Measurements from ENCODE around the gene TGFB3. TPM values are rescaled to one million over a fixed set of nuclear protein-coding genes. Genes with fewer than 3 reads are reported as not detected.

The TGFB3 gene
- total RNA-seq, 4 donors from 2014 or later: 16.1 to 85.3 (median 55.0) TPM

- H3K9me3 ChIP-seq: no peaks in the 10 kb centered on the region
- peak; percentile 76 to 81 for DNase-seq
- H3K36me3 ChIP-seq: no peaks in the 10 kb centered on the region
- H3K4me3 ChIP-seq: peak overlapping the region; percentile 6 to 17
- H3K27ac ChIP-seq: peak overlapping the region; percentile 81 to 86
- no peaks in the 10 kb centered on the region for H3K27me3 ChIP-seq
- peaks cover 0 to 12% of the 10 kb centered on the region in 2 donors for H3K4me1 ChIP-seq
- TF ChIP-seq CTCF (IDR thresholded peaks at IDR 0.05): no peak
- TF ChIP-seq POLR2A (IDR thresholded peaks at IDR 0.05): peak in 1 of 2 donors; percentile 21
- intact Hi-C loops (cut with DNase I; ENCODE audit: low total_unique reads): no loop called here
These were observed 13.7 kb upstream of the TGFB3 start for GRCh38 chr14:75995372-75996041.

GRCh38 chr14:75993567-75994041 lies 11.8 kb upstream of the TGFB3 start:
- Histone ChIP-seq H3K36me3 (no peaks in the 10 kb centered on the region), H3K9me3 (no peaks in the 10 kb centered on the region), H3K27ac (peak overlapping the region in 1 of 2 donors; percentile 86), H3K27me3 (no peaks in the 10 kb centered on the region), H3K4me3 (no peak overlapping the region), H3K4me1 (peaks cover 3 to 7% of the 10 kb centered on the region in 2 donors)
- no peak for TF ChIP-seq CTCF (IDR thresholded peaks at IDR 0.05)
- no peak for TF ChIP-seq POLR2A (IDR thresholded peaks at IDR 0.05)
- DNase-seq: no peak
- intact Hi-C loops (cut with DNase I; ENCODE audit: low total_unique reads): no loop called here

- Histone ChIP-seq H3K4me1 (peaks cover 5 to 7% of the 10 kb centered on the region in 2 donors), H3K27me3 (no peaks in the 10 kb centered on the region), H3K4me3 (no peak overlapping the region), H3K9me3 (no peaks in the 10 kb centered on the region), H3K36me3 (no peaks in the 10 kb centered on the region), H3K27ac (peak overlapping the region in 1 of 2 donors; percentile 77)
- DNase-seq: no peak
- no peak for TF ChIP-seq POLR2A (IDR thresholded peaks at IDR 0.05)
- no peak for TF ChIP-seq CTCF (IDR thresholded peaks at IDR 0.05)
- intact Hi-C loops (cut with DNase I; ENCODE audit: low total_unique reads): no loop called here
These were observed 10.0 kb upstream of the TGFB3 start for GRCh38 chr14:75991753-75992152.

- intact Hi-C loops (cut with DNase I; ENCODE audit: low total_unique reads): no loop called here
- Histone ChIP-seq H3K27ac (peak overlapping the region; percentile 81 to 87), H3K9me3 (no peaks in the 10 kb centered on the region), H3K4me3 (no peak overlapping the region), H3K27me3 (no peaks in the 10 kb centered on the region), H3K36me3 (no peaks in the 10 kb centered on the region), H3K4me1 (peaks cover 5 to 7% of the 10 kb centered on the region in 2 donors)
- DNase-seq: no peak
- no peak for TF ChIP-seq CTCF (IDR thresholded peaks at IDR 0.05)
- TF ChIP-seq POLR2A (IDR thresholded peaks at IDR 0.05): no peak
These were observed 8.5 kb upstream of the TGFB3 start for GRCh38 chr14:75990297-75990696.

- intact Hi-C loops (cut with DNase I; ENCODE audit: low total_unique reads): no loop called here
- H3K27ac ChIP-seq: peak overlapping the region; percentile 81 to 87
- DNase-seq: peak; percentile 71 to 85
These were observed 7.3 kb upstream of the TGFB3 start for GRCh38 chr14:75989134-75989533.

More at GRCh38 chr14:75989134-75989533, 7.3 kb upstream of the TGFB3 start:
- peaks cover 0 to 5% of the 10 kb centered on the region in 2 donors for H3K4me1 ChIP-seq
- no peaks in the 10 kb centered on the region for H3K36me3 ChIP-seq
- TF ChIP-seq CTCF (IDR thresholded peaks at IDR 0.05) (no peak), POLR2A (IDR thresholded peaks at IDR 0.05) (no peak)
- no peaks in the 10 kb centered on the region for H3K9me3 ChIP-seq
- no peaks in the 10 kb centered on the region for H3K27me3 ChIP-seq
- no peak overlapping the region for H3K4me3 ChIP-seq

Measured in uterus (tissue), 4 donors.